Neutrophil (primary cell): ENCODE results near the gene CCDC158.
"Not testable (repeated sequence)": the region's sequence is repeated elsewhere in the genome, so short reads cannot be mapped to it uniquely, and the experiment has no call there.

Experiments
- H3K27ac ChIP-seq: fragments of 200-600 bp; sonication (generic); 2 replicates; pipeline ENCODE4 v1.5.1; 2016; ENCODE audit warnings: mild to moderate bottlenecking, moderate library complexity
- H3K27me3 ChIP-seq: fragments of 200-600 bp; sonication (generic); 2 replicates; pipeline ENCODE4 v1.6.0; 2016; ENCODE audit warnings: mild to moderate bottlenecking
- H3K36me3 ChIP-seq: fragments of 200-600 bp; sonication (generic); 2 replicates; pipeline ENCODE4 v1.5.1; 2017
- H3K4me1 ChIP-seq, 2 experiments: fragments of 200-600 bp in 1 of 2; sonication (generic) in 1 of 2; 1 replicate in 1 of 2; 2 replicates in 1 of 2; pipeline versions ENCODE4 v1.5.1 to v1.6.1; 2013 to 2016; ENCODE audit warnings: low read depth in 1 of 2, low read length in 1 of 2, mild to moderate bottlenecking in 1 of 2, moderate library complexity in 1 of 2; ENCODE audit not compliant: control insufficient read depth in 1 of 2, insufficient read depth in 1 of 2
- H3K4me3 ChIP-seq, 2 experiments: fragments of 200-600 bp in 1 of 2; sonication (generic) in 1 of 2; 1 replicate in 1 of 2; 2 replicates in 1 of 2; pipeline ENCODE4 v1.5.1; 2013 to 2016; ENCODE audit warnings: low read depth in 1 of 2, low read length in 1 of 2, mild to moderate bottlenecking in 1 of 2, moderate library complexity in 1 of 2
- H3K9me3 ChIP-seq: fragments of 200-600 bp; sonication (generic); 2 replicates; pipeline ENCODE4 v1.5.1; 2016
- TF ChIP-seq, protein P1 (sequence below): fragments of 200-600 bp; sonication (generic); IDR thresholded peaks from 2 replicates; pipeline ENCODE4 v1.5.1; 2016; ENCODE audit warnings: antibody characterized with exemption

CCDC158 gene

DNA sequence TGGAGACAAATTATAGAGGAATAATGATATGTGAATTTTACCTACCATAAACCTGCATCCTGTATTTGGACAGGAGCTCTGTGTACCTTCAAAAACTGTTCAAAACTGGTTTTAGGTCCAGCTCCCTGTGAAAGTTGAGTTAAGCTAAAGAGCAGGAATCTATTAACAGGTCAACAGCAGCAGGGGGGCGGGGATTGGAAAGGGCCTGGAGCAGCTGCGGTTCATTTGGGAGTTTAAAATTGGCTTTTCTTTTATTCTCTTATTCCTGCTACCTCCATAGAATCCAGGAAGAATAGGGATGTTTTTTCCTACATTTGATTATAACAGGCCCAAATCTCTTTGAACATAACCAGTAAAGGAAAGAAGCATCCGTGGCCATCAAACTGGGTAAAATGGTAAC is 37.9 kb upstream of the CCDC158 start:
- Histone ChIP-seq H3K4me3 (no peak overlapping the region), H3K27me3 (no peaks in the 10 kb centered on the region), H3K36me3 (no peaks in the 10 kb centered on the region), H3K27ac (no peak overlapping the region), H3K4me1 (no peaks in the 10 kb centered on the region), H3K9me3 (no peaks in the 10 kb centered on the region)
- TF ChIP-seq, protein P1, sequence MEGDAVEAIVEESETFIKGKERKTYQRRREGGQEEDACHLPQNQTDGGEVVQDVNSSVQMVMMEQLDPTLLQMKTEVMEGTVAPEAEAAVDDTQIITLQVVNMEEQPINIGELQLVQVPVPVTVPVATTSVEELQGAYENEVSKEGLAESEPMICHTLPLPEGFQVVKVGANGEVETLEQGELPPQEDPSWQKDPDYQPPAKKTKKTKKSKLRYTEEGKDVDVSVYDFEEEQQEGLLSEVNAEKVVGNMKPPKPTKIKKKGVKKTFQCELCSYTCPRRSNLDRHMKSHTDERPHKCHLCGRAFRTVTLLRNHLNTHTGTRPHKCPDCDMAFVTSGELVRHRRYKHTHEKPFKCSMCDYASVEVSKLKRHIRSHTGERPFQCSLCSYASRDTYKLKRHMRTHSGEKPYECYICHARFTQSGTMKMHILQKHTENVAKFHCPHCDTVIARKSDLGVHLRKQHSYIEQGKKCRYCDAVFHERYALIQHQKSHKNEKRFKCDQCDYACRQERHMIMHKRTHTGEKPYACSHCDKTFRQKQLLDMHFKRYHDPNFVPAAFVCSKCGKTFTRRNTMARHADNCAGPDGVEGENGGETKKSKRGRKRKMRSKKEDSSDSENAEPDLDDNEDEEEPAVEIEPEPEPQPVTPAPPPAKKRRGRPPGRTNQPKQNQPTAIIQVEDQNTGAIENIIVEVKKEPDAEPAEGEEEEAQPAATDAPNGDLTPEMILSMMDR: no peak

DNA sequence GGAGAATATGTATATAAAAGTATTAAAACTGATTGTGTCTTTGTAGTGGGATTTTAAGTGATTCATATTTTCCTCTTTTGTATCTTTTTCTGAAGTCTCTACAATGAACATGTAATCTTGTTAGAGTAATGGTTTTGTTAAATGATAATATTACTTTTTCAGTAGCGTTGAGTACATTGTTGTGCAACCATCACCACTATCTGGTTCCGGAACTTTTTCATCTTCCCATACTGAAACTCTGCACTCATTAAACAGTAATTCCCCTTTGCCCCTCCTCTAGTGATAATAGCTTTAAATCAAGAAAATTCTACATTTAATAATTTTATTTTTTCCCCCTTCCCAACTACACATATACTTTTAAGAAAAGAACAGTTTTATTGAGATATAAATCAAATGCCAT is 37.4 kb upstream of the CCDC158 start:
- H3K9me3 ChIP-seq: no peaks in the 10 kb centered on the region
- no peaks in the 10 kb centered on the region for H3K36me3 ChIP-seq
- H3K27me3 ChIP-seq: no peaks in the 10 kb centered on the region
- H3K27ac ChIP-seq: no peak overlapping the region
- no peak overlapping the region for H3K4me3 ChIP-seq
- H3K4me1 ChIP-seq: no peaks in the 10 kb centered on the region
- TF ChIP-seq, protein P1: no peak

DNA sequence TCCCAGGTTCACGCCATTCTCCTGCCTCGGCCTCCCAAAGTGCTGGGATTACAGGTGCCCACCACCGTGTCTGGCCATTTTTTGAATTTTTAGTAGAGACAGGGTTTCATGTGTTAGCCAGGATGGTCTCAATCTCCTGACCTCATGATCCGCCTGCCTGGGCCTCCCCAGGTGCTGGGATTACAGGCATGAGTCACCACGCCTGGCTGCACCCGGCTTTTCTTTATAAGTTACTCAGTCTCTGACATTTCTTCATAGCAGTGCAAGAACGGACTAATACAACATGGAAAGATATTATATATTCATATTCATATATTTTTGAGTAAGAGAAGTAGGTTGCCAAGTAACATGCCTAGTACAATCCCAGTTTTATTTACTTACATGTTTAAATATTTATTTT is 36.9 kb upstream of the CCDC158 start:
- no peaks in the 10 kb centered on the region for H3K4me1 ChIP-seq
- no peak overlapping the region for H3K27ac ChIP-seq

DNA sequence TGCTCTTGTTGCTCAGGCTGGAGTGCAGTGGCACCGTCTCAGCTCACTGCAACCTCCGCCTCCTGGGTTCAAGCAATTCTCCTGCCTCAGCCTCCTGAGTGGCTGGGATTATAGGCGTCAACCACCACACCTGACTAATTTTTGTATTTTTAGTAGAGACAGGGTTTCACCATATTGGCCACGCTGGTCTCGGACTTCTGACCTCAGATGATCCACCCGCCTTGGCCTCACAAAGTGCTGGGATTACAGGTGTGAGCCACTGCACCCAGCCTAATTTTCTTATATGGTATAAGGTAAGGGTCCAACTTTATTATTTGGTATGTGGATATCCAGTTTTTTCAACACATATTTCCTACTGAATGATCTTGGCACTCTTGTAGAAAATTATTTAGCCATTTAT is 33.1 kb upstream of the CCDC158 start:
- H3K27ac ChIP-seq, H3K9me3 ChIP-seq, H3K4me3 ChIP-seq, H3K36me3 ChIP-seq, H3K27me3 ChIP-seq, H3K4me1 ChIP-seq: not testable (repeated sequence)

More for the DNA sequence above, 36.9 kb upstream of the CCDC158 start:
- TF ChIP-seq, protein P1: no peak
- H3K9me3 ChIP-seq: no peaks in the 10 kb centered on the region
- no peaks in the 10 kb centered on the region for H3K36me3 ChIP-seq
- no peak overlapping the region for H3K4me3 ChIP-seq
- H3K27me3 ChIP-seq: no peaks in the 10 kb centered on the region

DNA sequence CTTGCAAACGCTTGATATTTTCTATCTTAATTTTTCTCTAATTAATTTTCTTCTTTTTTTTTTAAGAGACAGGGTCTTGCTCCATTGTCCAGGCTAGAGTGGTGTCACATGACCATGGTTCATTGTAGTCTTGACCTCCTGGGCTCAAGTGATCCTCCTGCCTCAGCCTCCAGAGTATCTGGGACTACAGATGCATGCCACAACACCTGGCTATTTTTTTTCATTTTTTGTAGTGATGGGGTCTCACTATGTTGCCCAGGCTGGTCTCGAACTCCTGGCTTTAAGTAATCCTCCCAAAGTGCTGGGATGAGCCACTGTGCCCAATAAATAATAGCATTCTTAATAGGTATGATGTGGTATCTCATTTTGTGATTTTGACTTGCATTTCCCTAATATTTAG is 32.3 kb upstream of the CCDC158 start:
- no peaks in the 10 kb centered on the region for H3K27me3 ChIP-seq
- no peaks in the 10 kb centered on the region for H3K36me3 ChIP-seq
- no peaks in the 10 kb centered on the region for H3K9me3 ChIP-seq
- no peak overlapping the region for H3K4me3 ChIP-seq
- TF ChIP-seq, protein P1: no peak
- H3K4me1 ChIP-seq: no peaks in the 10 kb centered on the region
- no peak overlapping the region for H3K27ac ChIP-seq

DNA sequence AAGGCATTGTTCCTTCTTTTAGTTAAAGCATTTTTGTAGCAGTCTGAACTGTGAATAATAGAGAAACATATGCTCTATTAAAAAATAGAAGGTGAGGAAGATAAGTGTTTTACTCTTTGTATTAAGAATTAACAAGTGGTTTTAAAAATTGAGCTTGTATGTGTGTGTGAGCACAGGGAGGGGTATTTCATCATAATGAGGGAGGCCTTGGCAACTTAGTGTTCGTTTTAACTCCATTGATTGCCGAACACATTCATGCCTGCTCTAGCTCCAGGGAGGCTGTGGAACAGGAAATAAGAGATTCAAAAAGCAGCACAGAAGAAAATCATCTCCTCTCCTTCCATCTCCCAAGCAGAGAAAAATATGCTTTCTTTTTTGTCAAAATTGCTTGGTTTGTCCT is 28.9 kb upstream of the CCDC158 start:
- H3K4me1 ChIP-seq: no peaks in the 10 kb centered on the region
- no peaks in the 10 kb centered on the region for H3K9me3 ChIP-seq
- H3K27ac ChIP-seq: no peak overlapping the region

More for the DNA sequence above, 28.9 kb upstream of the CCDC158 start:
- H3K4me3 ChIP-seq: no peak overlapping the region
- no peaks in the 10 kb centered on the region for H3K36me3 ChIP-seq
- TF ChIP-seq, protein P1: no peak
- no peaks in the 10 kb centered on the region for H3K27me3 ChIP-seq
